ENCODE measurements around the gene MALSU1.

- TF ChIP-seq POLR2A (IDR thresholded peaks at IDR 0.05; ENCODE audit: low read length) (no peak), GATA1 (IDR thresholded peaks at IDR 0.05; ENCODE audit: low read depth, low read length) (no peak)
Measured at GRCh38 chr7:23276376-23276775, 22.8 kb upstream of the MALSU1 start.
